IPS-18a (cell line): Measurements from ENCODE around the gene CCDC149.

ENCODE experiments used
- H3K27ac ChIP-seq: one replicate; pipeline ENCODE4 v1.5.1; 2013; ENCODE audit warnings: low read length
- H3K27me3 ChIP-seq: one replicate; pipeline ENCODE4 v1.6.1; 2013; ENCODE audit warnings: mild to moderate bottlenecking, low read length; ENCODE audit not compliant: control insufficient read depth, insufficient read depth
- H3K36me3 ChIP-seq: one replicate; pipeline ENCODE4 v1.6.1; 2013; ENCODE audit warnings: low read depth, low read length; ENCODE audit not compliant: control insufficient read depth
- H3K4me1 ChIP-seq: one replicate; pipeline ENCODE4 v1.6.1; 2013; ENCODE audit warnings: low read depth, low read length; ENCODE audit not compliant: control insufficient read depth
- H3K4me3 ChIP-seq: one replicate; pipeline ENCODE4 v1.5.1; 2013; ENCODE audit warnings: low read length
- H3K9ac ChIP-seq: one replicate; pipeline ENCODE4 v1.6.1; 2013; ENCODE audit warnings: mild to moderate bottlenecking, low read length, moderate library complexity
- H3K9me3 ChIP-seq: one replicate; pipeline ENCODE4 v1.6.1; 2013; ENCODE audit warnings: low read depth, low read length; ENCODE audit not compliant: control insufficient read depth

The CCDC149 gene

GRCh38 chr4:24798036-24798610 is 114.7 kb downstream of the CCDC149 start:
- Histone ChIP-seq H3K4me1 (peaks cover 13% of the 10 kb centered on the region), H3K27ac (no peak overlapping the region), H3K9me3 (no peaks in the 10 kb centered on the region), H3K27me3 (peaks cover 69% of the 10 kb centered on the region), H3K9ac (no peak overlapping the region), H3K4me3 (no peak overlapping the region), H3K36me3 (no peaks in the 10 kb centered on the region)

- Histone ChIP-seq H3K4me1 (peaks cover 13% of the 10 kb centered on the region), H3K36me3 (no peaks in the 10 kb centered on the region), H3K27ac (no peak overlapping the region), H3K9me3 (no peaks in the 10 kb centered on the region), H3K4me3 (no peak overlapping the region), H3K9ac (no peak overlapping the region), H3K27me3 (peaks cover 67% of the 10 kb centered on the region)
Observed at GRCh38 chr4:24796620-24797019, 116.2 kb downstream of the CCDC149 start.

- H3K27ac ChIP-seq, result no peak overlapping the region
Observed at GRCh38 chr4:24795666-24796381, 117.0 kb downstream of the CCDC149 start.

GRCh38 chr4:24794916-24795665 is 117.8 kb downstream of the CCDC149 start, which contains the start of gene SOD3:
TSS of gene SOD3 (plus strand) at chr4:24795573. CDS start at chr4:24799522, 3,949 bp downstream.
- Histone ChIP-seq H3K27ac (no peak within 1 kb of the TSS), H3K4me1 (peaks cover 7% of the 10 kb centered on the region), H3K36me3 (no peaks in the 10 kb centered on the region), H3K4me3 (peak within 1 kb of the TSS; percentile 46), H3K9ac (no peak within 1 kb of the TSS), H3K9me3 (no peaks in the 10 kb centered on the region), H3K27me3 (peaks cover 52% of the 10 kb centered on the region)

More at GRCh38 chr4:24795666-24796381, 117.0 kb downstream of the CCDC149 start:
- no peak overlapping the region for H3K9ac ChIP-seq
- H3K4me1 ChIP-seq, result peaks cover 8% of the 10 kb centered on the region
- H3K9me3 ChIP-seq, result no peaks in the 10 kb centered on the region
- peak overlapping the region; percentile 46 for H3K4me3 ChIP-seq
- peaks cover 59% of the 10 kb centered on the region for H3K27me3 ChIP-seq
- no peaks in the 10 kb centered on the region for H3K36me3 ChIP-seq

GRCh38 chr4:24794480-24794879 is 118.4 kb downstream of the CCDC149 start:
- Histone ChIP-seq H3K36me3 (no peaks in the 10 kb centered on the region), H3K9me3 (no peaks in the 10 kb centered on the region), H3K4me3 (no peak overlapping the region), H3K27me3 (peaks cover 46% of the 10 kb centered on the region), H3K9ac (no peak overlapping the region), H3K4me1 (peaks cover 7% of the 10 kb centered on the region), H3K27ac (no peak overlapping the region)

GRCh38 chr4:24794051-24794450 is 118.8 kb downstream of the CCDC149 start:
- peaks cover 41% of the 10 kb centered on the region for H3K27me3 ChIP-seq
- H3K4me1 ChIP-seq, result peaks cover 7% of the 10 kb centered on the region
- no peak overlapping the region for H3K27ac ChIP-seq
- no peak overlapping the region for H3K4me3 ChIP-seq
- H3K9ac ChIP-seq, result no peak overlapping the region
- no peaks in the 10 kb centered on the region for H3K9me3 ChIP-seq
- H3K36me3 ChIP-seq, result no peaks in the 10 kb centered on the region

- H3K4me1 ChIP-seq, result peaks cover 7% of the 10 kb centered on the region
- no peak overlapping the region for H3K4me3 ChIP-seq
- H3K9me3 ChIP-seq, result no peaks in the 10 kb centered on the region
- H3K9ac ChIP-seq, result no peak overlapping the region
- H3K36me3 ChIP-seq, result no peaks in the 10 kb centered on the region
- peaks cover 35% of the 10 kb centered on the region for H3K27me3 ChIP-seq
- H3K27ac ChIP-seq, result no peak overlapping the region
Observed at GRCh38 chr4:24793219-24794005, 119.4 kb downstream of the CCDC149 start.

GRCh38 chr4:24792552-24792951 is 120.3 kb downstream of the CCDC149 start:
- no peak overlapping the region for H3K9ac ChIP-seq
- H3K4me3 ChIP-seq, result no peak overlapping the region
- H3K27me3 ChIP-seq, result peaks cover 26% of the 10 kb centered on the region
- H3K36me3 ChIP-seq, result no peaks in the 10 kb centered on the region
- H3K27ac ChIP-seq, result no peak overlapping the region
- H3K9me3 ChIP-seq, result no peaks in the 10 kb centered on the region
- peaks cover 7% of the 10 kb centered on the region for H3K4me1 ChIP-seq

- Histone ChIP-seq H3K27me3 (peaks cover 15% of the 10 kb centered on the region), H3K27ac (no peak overlapping the region), H3K4me1 (peaks cover 6% of the 10 kb centered on the region), H3K4me3 (no peak overlapping the region), H3K9ac (no peak overlapping the region), H3K36me3 (no peaks in the 10 kb centered on the region), H3K9me3 (no peaks in the 10 kb centered on the region)
Observed at GRCh38 chr4:24791043-24791442, 121.8 kb downstream of the CCDC149 start.

GRCh38 chr4:24783506-24783905 is 129.3 kb downstream of the CCDC149 start:
- H3K4me3 ChIP-seq, result no peak overlapping the region
- H3K27me3 ChIP-seq, result no peaks in the 10 kb centered on the region
- no peaks in the 10 kb centered on the region for H3K9me3 ChIP-seq
- H3K36me3 ChIP-seq, result no peaks in the 10 kb centered on the region
- no peak overlapping the region for H3K9ac ChIP-seq
- peaks cover 4% of the 10 kb centered on the region for H3K4me1 ChIP-seq
- no peak overlapping the region for H3K27ac ChIP-seq
